GM19455 (cell line): Measurements from ENCODE around the gene ICE1.
"Not testable (repeated sequence)": the region's sequence is repeated elsewhere in the genome, so short reads cannot be mapped to it uniquely, and the experiment has no call there.

Experiments used
- ATAC-seq: cut with Tn5 transposase; IDR thresholded peaks from one replicate; pipeline ENCODE4 v1.9.1; 2021; ENCODE audit not compliant: unreplicated experiment

The ICE1 gene

DNA sequence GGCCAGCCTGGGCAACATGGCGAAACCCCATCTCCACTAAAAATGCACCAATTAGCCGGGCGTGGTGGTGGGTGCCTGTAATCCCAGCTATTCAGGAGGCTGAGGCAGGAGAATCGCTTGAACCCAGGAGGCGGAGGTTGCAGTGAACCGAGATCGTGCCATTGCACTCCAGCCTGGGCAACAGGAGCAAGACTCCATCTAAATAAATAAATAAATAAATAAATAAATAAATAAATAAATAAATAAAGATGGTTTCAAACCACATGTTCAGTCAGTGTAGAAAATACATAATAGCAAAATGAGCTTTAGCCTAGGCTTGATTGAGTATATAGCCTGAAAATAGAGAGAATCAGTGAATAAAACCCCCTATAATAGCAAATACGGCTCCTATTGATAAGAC, 27.4 kb upstream of the ICE1 start:
- not testable (repeated sequence) for ATAC-seq

DNA sequence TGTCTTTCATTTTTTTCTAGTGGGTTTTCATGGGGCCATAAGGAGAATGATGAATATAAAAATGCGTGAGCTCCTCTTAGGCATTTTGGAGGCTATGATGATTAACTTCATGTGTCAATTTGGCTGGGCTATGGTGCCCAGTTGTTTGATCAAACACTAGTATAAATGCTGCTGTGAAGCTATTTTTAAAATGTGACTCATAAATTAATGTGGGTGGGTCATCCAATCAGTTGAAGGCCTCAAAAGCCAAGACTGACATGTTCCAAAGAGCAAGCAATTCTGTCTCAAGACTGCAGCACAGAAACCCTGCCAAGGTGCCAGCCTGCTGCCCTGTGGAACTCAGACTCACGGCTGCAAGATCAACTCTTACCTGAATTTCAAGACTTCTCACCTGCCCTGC, 24.4 kb upstream of the ICE1 start:
- no peak for ATAC-seq

DNA sequence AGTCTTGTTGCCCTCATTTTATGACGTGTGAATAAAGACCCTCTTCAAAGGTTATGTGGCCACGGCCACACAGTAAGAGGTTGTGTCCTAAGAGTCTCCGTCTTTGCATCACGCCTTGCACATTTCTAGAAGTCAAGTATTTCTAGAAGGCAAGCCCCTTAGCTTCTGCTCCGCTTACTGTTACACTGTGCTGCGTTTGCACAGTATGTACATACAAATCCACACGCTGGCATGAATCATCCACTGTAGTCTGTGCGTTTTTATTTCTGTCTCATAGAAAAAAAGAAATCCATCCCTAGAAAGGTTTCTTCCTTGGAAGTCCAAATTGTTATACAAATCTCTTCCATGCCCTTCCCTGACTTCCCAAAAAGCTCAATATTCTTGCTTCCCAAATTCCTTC, 21.4 kb upstream of the ICE1 start:
- ATAC-seq: no peak

DNA sequence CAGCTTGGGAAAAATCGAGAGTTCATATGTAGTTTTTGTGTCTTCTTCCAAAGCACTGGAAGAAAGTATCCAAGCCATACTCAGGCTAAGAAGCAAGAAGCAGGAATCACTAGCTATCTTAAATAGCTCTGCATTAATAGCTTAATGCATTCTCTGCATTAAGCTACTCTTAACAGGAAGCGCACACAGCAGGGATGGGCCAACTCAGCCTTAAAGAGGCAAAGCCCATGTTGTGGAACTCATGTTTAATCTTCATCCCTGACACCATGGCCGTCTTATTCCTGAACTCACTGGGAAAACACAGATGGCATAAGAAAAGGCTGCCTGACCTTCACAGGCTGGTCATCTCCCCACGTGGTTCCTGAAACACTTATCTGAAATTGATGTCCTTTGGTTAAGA, 18.7 kb upstream of the ICE1 start:
- no peak for ATAC-seq

DNA sequence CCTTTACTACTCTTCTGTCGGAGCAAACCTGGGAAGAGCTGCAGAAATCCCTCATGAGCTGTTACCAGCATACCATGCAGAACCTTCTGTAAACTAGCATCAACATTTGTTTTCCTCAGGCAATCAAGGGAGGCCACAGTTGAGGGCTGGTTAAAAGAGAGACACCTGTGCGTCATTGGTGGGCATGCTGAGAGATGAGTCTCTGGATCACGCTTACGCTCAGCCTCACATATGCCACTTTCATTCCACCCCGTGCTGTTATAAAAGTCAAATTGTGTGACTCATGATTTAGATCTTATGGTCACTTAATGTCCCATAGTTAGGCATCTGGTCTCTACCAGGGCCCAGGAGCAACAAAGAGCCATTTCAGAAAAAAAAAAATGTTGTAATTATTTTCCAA, 18.1 kb upstream of the ICE1 start:
- no peak for ATAC-seq

DNA sequence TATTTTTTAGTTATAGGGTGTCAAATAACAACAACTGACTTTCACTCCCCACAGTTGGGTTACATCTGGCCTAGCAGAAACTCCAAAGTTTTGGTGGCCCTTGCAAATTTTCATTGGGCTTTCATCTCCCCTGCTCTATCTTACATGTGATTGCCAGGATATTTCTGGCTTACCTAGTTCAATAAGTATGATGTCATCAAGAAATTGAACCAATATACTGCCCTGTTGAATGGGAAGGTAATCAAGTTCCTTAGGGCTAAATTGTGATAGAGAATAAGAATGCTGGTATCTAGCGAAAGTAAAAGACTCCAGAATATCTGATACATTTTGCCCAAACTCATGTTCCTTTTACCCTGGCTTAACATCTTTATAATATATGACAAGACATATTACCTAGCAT, 17.0 kb upstream of the ICE1 start:
- no peak for ATAC-seq

DNA sequence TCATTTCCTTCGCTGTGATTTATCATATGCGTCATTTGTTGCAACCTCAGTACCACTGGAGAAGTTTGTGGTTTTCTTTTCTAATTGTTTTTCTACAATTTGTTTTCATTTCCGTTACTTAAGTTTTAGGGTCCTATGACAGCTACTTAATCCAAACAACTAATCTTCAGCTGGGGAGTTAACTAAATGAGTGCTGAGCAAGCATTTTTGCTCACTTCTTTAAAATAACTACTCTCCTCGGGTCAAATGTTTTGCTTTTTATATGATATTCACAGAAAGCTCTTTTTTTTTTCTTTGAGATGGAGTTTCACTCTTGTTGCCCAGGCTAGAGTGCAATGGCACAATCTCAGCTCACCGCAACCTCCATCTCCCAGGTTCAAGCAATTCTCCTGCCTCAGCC, 14.6 kb upstream of the ICE1 start:
- ATAC-seq: no peak

DNA sequence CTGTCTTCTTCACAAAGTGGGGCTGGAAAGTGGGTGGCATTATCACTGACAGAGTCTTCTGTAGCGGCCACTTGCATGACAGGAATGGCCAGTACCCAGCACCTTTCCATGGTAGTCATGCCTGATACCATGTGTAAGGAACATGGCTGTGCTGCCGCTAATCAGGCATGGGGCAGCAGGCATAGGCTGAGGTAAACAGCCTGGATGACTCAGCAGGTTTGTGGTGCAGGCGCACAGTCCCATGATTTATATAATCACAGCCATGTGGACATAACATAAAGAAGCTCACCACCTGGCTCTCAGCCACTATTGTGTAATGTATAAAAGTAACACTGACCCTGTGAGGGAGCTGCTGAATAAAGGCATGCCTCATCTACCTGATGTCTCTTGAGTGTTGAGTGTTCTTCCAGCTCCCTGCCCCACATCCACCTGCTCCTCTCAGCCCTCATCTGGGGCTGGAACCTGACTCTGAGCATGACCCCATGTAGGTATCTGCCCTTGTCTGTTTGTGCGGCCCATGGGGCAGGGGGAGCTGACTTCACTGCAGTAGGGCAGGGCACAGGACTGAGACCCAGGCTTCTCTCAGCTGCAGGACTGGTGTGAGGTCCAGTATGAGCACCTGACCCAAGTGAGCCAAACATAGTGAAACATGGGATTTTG, 13.2 kb upstream of the ICE1 start:
- ATAC-seq: no peak

DNA sequence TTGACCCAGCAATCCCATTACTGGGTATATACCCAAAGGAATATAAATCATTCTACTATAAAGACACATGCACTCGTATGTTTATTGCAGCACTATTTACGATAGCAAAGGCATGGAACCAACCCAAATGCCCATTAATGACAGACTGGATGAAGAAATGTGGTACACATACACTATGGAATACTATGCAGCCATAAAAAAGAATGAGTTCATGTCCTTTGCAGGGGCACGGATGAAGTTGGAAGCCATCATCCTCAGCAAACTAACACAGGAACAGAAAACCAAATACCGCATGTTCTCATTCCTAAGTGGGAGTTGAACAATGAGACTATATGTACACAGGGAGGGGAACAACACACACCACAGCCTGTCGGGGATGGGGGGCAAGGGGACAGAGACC, 8.6 kb upstream of the ICE1 start:
- ATAC-seq: not testable (repeated sequence)

DNA sequence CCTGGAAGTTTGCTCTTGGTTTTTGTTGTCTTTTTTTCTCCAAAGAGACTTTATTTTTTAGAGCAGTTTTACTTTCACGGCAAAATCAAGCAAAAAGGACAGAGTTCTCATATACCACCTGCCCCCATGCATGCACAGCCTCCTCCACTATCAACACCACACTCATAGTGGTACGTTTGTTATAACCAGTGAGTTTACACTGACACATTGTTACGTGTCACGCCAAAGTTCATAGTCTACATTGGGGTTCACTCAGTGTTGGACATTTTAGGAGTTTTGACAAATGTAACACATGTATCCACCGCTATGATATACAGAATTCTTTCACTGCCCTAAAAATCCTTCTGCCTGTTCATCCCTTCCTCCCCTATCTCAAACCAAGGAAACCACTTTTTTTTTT, 7.5 kb upstream of the ICE1 start:
- no peak for ATAC-seq

DNA sequence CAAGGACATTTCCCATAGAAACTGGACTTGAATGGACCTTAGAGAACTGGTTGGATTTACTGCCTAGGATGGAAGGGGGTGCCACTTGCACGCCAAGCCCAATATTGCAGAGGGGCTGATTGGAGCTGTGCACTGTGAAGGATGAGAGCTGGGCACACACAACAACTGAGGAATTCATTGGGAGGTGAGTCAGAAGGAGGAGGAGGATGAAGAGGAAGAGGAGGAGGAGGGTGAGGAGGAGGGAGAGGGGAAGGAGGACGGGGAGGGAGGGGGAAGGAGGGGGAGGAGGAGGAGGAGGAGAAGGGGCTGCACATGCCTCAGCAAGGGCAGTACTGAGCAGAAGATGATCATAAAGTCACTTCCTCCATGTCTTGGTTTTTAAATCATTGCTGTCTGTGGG, 5.7 kb upstream of the ICE1 start:
- ATAC-seq: no peak

DNA sequence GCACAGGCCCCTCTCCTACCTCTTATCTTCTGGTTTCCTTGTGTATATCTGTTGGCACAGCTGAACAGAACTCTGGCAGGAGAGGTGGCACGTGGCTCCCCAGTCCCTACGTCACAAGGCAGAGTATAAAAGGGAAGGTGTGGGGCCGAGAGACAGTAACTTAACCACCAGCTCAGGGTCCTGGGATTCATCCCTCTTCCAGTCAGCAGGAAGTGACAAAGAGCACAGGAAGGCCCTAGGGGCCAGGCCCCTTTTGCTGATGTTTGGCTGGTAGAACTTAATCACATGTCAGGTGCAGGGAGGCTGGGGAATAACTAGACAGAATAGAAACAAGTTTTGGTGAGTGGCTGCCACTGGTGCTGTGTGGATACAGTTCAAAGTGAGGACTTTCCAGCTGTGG, 4.5 kb upstream of the ICE1 start:
- ATAC-seq: no peak

DNA sequence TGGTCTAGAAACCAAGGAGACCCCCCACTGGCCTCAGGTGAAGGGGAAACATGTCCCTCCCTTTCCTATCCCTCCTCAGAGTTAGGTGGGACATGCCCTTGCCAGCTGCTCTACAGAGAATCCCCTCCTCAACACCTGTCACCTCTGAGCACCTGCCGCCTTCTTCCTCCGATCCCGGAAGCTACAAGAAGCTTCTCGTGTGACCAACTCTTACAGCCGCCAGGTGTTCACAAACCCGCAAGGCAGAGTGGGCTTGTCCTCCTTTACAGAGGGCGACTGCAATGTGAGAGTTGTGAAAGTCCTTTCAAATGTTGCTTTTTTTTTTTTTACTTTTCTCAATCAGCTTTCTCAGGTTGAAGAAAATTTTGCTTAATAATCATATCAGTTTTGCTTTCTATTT, 3.7 kb upstream of the ICE1 start:
- no peak for ATAC-seq

DNA sequence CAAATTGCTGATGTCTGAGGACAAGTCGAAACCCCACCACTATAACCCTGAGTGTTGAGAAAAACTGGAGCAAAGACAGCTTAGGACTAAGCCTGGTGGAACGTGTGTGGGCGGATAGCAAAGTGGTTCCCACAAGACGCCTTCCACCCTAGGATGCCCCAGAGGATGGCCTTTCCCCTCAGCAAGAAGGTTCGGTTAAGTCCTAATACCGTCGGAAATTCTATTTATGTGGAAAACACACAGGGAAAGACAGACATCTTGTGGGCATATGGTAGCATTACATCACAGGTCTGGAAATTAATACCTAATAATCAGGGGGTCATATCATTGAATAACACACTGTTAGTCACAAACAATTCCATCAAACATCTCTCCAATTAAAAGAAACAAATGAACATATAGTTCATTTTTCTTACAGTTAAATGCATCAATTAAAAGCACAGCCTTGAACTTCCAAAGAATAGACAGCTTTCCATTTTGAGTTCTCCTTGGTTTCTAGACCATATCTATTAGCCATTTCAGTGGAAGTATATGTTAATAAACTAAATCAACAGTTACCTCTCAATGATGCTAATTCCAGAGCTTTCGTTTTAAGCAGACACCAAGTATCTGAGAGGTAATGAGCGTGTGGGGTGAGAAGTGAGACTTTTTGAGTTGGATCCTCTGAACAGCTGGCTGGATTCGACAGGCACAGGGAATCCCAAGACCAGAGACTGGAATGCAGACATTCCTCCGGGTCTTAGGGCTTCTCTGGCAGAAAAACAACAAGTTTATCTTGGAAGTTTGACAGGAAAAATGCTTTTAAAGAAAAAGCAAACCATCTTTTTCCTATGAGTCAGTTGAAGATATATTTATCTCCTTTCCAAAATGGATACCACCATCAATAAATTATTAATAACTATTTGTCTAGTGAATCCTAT, 2.9 kb upstream of the ICE1 start:
- ATAC-seq: no peak

DNA sequence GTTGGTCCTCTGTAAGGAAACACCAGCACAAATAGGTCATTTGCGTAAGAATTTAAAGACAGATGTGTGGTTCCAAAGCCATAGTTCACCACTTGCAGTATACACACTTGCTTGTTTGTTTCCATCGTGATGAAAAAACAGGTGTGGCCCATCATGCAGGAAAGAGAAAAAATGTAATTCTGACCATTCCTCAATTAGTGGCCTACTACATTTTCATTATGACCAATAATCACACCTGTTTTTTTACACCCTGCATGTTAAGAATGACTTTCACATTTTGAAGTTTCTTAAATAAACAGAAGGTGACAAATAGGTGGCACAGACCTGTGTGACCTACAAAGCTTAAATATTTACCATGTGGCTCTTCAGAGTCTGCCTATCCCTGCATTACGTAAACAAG, 2.2 kb upstream of the ICE1 start:
- ATAC-seq: no peak

DNA sequence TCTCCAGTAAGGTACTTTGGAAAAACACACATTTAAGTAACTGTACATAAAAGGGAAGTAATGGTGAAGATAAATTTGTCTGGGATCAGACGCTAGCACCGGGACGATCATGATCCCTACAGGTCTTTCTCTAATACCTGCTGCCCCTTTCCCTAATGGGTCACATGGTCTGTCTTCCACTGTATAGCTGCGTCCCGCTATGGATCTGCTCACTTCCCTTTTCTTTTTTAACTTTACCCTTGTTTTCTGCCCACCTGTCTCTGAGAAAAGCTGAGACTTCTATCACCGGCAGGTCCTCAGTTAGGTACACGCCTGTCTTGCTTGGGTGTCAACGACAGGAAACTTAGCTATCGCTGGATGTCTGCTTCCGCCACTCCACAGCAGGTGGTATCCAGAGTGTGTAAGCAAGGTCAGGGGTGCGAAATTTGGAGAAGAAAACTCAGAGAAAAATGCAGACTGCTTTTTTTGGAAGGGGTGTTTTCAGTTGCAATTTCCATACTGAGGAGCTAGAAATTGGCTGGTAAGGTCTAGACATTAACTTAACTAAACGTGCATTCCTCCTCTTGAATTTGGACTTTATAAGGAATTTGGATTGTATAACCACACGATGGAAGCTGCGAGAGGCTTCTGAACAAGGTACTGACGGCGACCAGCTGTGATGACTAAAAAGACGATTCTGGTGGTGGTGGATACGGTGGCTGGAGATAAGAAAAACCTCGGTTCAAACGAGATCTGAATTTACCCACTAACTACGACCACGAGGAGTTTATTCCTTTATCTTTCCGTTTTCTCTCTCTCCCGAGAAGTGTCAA, 1.1 kb upstream of the ICE1 start:
- peak; percentile 14 for ATAC-seq

DNA sequence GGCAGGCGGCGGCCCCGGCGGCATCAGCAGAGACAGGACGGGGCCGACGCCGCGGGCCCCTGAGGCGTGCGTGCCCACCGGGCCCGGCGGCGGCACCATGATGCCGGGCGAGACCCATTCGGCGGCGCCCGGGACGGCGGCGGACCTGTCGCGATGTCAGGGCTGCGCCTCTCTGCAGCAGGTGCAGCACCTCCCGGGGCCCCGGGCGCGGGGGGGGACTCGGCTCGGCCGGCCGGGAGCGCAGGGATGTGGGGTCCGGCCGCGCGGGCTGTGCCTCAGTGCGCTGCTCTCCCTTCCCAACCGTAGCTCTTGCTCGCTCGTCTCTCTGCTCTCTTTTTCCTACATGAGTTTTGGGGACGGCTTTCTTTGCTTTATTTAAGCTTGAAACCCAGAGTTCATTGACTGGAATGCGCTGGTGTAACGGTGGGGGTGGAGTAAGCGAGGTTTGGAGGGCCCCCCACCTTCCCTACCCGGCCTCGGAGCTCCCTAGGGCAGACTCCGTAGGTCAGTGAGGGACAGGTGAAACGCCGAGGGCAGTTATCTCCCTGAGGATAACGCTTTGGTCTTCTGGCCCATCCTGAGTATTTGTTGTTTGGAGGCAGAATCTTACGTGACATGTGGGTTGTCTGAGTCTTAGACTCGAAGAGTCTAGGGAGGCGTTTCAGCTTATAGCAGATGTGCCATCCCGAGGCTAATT, 490 bp downstream of the ICE1 start:
- peak; percentile 18 for ATAC-seq

DNA sequence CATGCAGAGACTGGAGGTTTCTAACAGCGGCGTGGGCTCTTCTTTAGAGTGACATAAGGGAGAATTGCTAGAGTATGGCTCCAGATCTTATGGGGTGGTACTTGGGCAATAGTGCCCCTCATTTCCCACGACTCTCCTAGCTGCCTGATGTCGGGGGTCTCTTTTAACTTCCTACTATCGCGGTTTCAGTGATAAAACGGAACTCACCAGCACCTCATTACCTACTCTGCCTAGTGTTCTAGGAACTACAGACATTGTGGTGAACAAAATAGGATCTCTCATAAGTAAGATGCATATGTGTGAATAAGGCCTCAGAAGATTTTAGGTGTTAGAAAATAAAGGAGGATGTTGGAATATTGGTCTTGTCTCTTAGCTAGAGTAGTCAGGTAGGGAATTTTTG, 1.1 kb downstream of the ICE1 start:
- no peak for ATAC-seq

DNA sequence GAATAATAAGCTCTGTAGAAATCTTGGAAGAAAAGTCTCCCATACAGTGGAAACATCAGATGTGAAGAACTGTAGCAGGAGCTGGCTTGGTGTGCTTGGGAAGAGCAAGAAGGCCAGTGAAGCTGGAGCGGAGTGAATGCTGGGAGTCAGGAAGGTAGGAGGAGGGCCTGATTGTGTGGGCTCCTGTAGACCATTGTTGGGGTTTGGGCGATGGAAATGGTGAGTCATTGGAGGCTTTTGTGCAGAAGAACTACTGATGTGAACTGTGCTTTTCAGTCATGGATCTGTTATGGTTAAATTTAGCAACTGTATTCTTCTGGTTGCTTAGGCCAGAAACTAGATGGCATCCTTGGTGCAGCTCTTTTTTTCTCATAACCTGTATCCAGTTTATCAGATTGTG, 2.3 kb downstream of the ICE1 start:
- no peak for ATAC-seq

DNA sequence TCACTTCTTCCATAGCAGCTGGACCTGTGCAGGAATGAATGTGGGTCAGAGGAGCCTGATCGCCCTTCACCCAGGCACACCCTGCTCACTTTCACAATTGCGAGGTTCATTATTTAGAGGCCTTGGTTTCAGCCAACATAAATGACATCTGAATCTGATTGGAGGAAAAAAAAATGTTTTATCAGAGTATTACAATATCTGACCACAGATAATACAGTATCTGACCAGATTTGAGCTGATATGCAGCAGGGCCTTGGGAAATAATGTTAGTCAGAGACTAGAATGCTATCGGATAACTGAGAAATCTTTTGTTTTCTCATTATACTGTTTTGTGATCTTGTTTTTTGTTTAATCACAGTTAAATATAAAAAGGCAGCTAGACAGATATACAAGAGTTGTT, 7.7 kb downstream of the ICE1 start:
- ATAC-seq: no peak

DNA sequence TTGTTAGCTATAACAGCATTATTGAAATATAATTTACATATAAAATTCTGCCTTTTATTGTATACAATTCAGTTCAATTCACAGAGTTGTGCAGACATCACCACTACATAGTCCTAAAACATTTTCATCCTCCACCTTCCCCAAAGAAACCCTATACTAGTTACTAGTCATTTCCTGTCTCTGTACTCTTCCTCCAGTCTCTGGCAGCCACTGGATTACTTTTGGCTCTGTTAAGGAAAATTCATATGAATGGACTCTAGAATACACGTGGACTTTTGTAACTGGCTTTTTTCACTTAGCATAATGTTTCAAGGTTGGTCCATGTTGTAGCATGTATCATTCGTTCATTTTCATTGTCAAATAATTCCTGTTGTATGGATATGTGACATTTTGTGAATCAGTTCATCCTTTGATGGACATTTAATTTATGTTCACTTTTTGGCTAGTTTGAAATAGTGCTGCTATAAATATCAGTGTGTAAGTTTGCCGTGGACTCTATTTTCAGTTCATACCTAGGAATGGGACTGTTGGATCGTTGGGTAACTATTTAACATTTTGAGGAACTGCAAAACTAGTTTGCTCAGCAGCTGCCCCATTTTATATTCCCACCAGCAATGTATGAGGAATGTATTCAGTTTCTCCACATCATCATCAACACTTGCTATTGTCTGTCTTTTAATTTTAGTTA, 9.7 kb downstream of the ICE1 start:
- no peak for ATAC-seq
